Karpas-422 (cell line): ENCODE measurements around the gene DYRK1A. TPM values are rescaled to one million over a fixed set of nuclear protein-coding genes. Genes with fewer than 3 reads are reported as not detected.

ENCODE experiments used
- DNase-seq: peaks from one replicate; pipeline ENCODE4 v3.0.0-alpha.2; 2015
- H2AFZ ChIP-seq: fragments of 200-600 bp; sonication (generic); 2 replicates; pipeline ENCODE4 v1.6.1; 2014; ENCODE audit warnings: antibody characterized with exemption, low read length, mixed read lengths
- H3K27ac ChIP-seq: fragments of 200-600 bp; sonication (generic); 2 replicates; pipeline ENCODE4 v1.5.1; 2014; ENCODE audit warnings: mild to moderate bottlenecking, low read length, moderate library complexity
- H3K27me3 ChIP-seq: fragments of 200-600 bp; sonication (generic); 2 replicates; pipeline ENCODE4 v1.6.1; 2014; ENCODE audit warnings: low read length, mixed read lengths
- H3K36me3 ChIP-seq: fragments of 200-600 bp; sonication (generic); 2 replicates; pipeline ENCODE4 v1.6.1; 2014; ENCODE audit warnings: low read length, mixed read lengths; ENCODE audit not compliant: insufficient read depth
- H3K4me1 ChIP-seq: fragments of 200-600 bp; sonication (generic); 2 replicates; pipeline ENCODE4 v1.6.1; 2014; ENCODE audit warnings: mild to moderate bottlenecking, low read length, mixed read lengths
- H3K4me2 ChIP-seq: fragments of 200-600 bp; sonication (generic); 2 replicates; pipeline ENCODE4 v1.6.1; 2014; ENCODE audit warnings: low read length, low read depth, mild to moderate bottlenecking; ENCODE audit not compliant: poor library complexity, severe bottlenecking
- H3K4me3 ChIP-seq: fragments of 200-600 bp; sonication (generic); 2 replicates; pipeline ENCODE4 v1.5.1; 2014; ENCODE audit warnings: mild to moderate bottlenecking, antibody characterized with exemption, low read length, mixed read lengths
- H3K79me2 ChIP-seq: fragments of 200-600 bp; sonication (generic); 2 replicates; pipeline ENCODE4 v1.6.1; 2014; ENCODE audit warnings: mild to moderate bottlenecking, low read length, mixed read lengths
- H3K9ac ChIP-seq: fragments of 200-600 bp; sonication (generic); 2 replicates; pipeline ENCODE4 v1.6.0; 2014; ENCODE audit warnings: low read length
- H3K9me2 ChIP-seq: fragments of 200-600 bp; sonication (generic), shearing (Covaris generic); replicated peaks from 2 replicates; pipeline ENCODE4 v1.6.0; 2014; ENCODE audit warnings: mild to moderate bottlenecking, low read length, moderate library complexity; ENCODE audit not compliant: insufficient read depth
- H3K9me3 ChIP-seq: fragments of 300-700, 200-600 bp; sonication (generic); 2 replicates; pipeline ENCODE4 v1.6.1; 2014; ENCODE audit warnings: low read length, mixed read lengths
- H4K20me1 ChIP-seq: fragments of 200-600 bp; sonication (generic); 2 replicates; pipeline ENCODE4 v1.6.1; 2014; ENCODE audit warnings: mild to moderate bottlenecking, antibody characterized with exemption, low read length, low read depth; ENCODE audit not compliant: insufficient read depth
- total RNA-seq: library from RNA; depleted of rRNA; stranded (reverse); fragments of >200 nt; shearing (Covaris generic); gene quantifications from 2 replicates; pipeline ENCODE4 v1.2.3, GENCODE V29; 2014; ENCODE audit warnings: low replicate concordance

DYRK1A gene
- total RNA-seq, 1 experiment from 2014 or later: 98.2 TPM

GRCh38 chr21:37356706-37357105 lies 9.9 kb upstream of the DYRK1A start:
- Histone ChIP-seq H4K20me1 (no peaks in the 10 kb centered on the region), H3K79me2 (no peaks in the 10 kb centered on the region), H3K4me3 (no peak overlapping the region), H3K4me2 (no peak overlapping the region), H3K36me3 (no peaks in the 10 kb centered on the region), H2AFZ (no peak overlapping the region), H3K27me3 (no peaks in the 10 kb centered on the region), H3K27ac (no peak overlapping the region), H3K9me3 (no peaks in the 10 kb centered on the region), H3K9me2 (no peaks in the 10 kb centered on the region), H3K4me1 (no peaks in the 10 kb centered on the region), H3K9ac (no peak overlapping the region)
- DNase-seq: peak; percentile 2

GRCh38 chr21:37357691-37358090 lies 8.9 kb upstream of the DYRK1A start:
- Histone ChIP-seq H4K20me1 (no peaks in the 10 kb centered on the region), H3K4me2 (no peak overlapping the region), H3K4me3 (no peak overlapping the region), H3K27ac (no peak overlapping the region), H3K27me3 (no peaks in the 10 kb centered on the region), H3K79me2 (no peaks in the 10 kb centered on the region), H3K9ac (no peak overlapping the region), H3K36me3 (no peaks in the 10 kb centered on the region), H3K9me2 (no peaks in the 10 kb centered on the region), H3K9me3 (no peaks in the 10 kb centered on the region), H2AFZ (no peak overlapping the region), H3K4me1 (no peaks in the 10 kb centered on the region)
- DNase-seq: peak; percentile 10

GRCh38 chr21:37358397-37358796 lies 8.2 kb upstream of the DYRK1A start:
- H3K36me3 ChIP-seq: no peaks in the 10 kb centered on the region
- H3K9me2 ChIP-seq: no peaks in the 10 kb centered on the region
- H3K79me2 ChIP-seq: no peaks in the 10 kb centered on the region
- no peak overlapping the region for H3K27ac ChIP-seq
- no peak overlapping the region for H2AFZ ChIP-seq
- no peaks in the 10 kb centered on the region for H3K9me3 ChIP-seq
- H3K9ac ChIP-seq: no peak overlapping the region
- DNase-seq: peak; percentile 34
- no peak overlapping the region for H3K4me3 ChIP-seq
- H4K20me1 ChIP-seq: no peaks in the 10 kb centered on the region
- H3K4me2 ChIP-seq: no peak overlapping the region
- no peaks in the 10 kb centered on the region for H3K4me1 ChIP-seq
- no peaks in the 10 kb centered on the region for H3K27me3 ChIP-seq

- H2AFZ ChIP-seq: no peak overlapping the region
- H3K9ac ChIP-seq: no peak overlapping the region
- H3K79me2 ChIP-seq: peaks cover 18% of the 10 kb centered on the region
- peaks cover 9% of the 10 kb centered on the region; the same call in 1 of the 2 replicates for H4K20me1 ChIP-seq
- no peaks in the 10 kb centered on the region for H3K36me3 ChIP-seq
- no peak overlapping the region for H3K27ac ChIP-seq
- no peaks in the 10 kb centered on the region for H3K27me3 ChIP-seq
- DNase-seq: peak; percentile 38
- H3K9me2 ChIP-seq: no peaks in the 10 kb centered on the region
- no peak overlapping the region for H3K4me2 ChIP-seq
- H3K4me3 ChIP-seq: no peak overlapping the region
- no peaks in the 10 kb centered on the region for H3K9me3 ChIP-seq
- peaks cover 17% of the 10 kb centered on the region for H3K4me1 ChIP-seq
Measured at GRCh38 chr21:37363936-37364335, 2.6 kb upstream of the DYRK1A start.

- Histone ChIP-seq H3K9me3 (no peaks in the 10 kb centered on the region), H3K36me3 (no peaks in the 10 kb centered on the region), H3K4me1 (peaks cover 24% of the 10 kb centered on the region), H2AFZ (no peak overlapping the region), H3K9me2 (no peaks in the 10 kb centered on the region), H3K9ac (peak overlapping the region; percentile 88), H3K27ac (no peak overlapping the region), H4K20me1 (peaks cover 17% of the 10 kb centered on the region; the same call in 1 of the 2 replicates), H3K4me2 (peak overlapping the region; percentile 85), H3K4me3 (peak overlapping the region; percentile 76), H3K27me3 (no peaks in the 10 kb centered on the region), H3K79me2 (peaks cover 26% of the 10 kb centered on the region)
- peak; percentile 50 for DNase-seq
Measured at GRCh38 chr21:37364722-37365121, 1.9 kb upstream of the DYRK1A start.

GRCh38 chr21:37365517-37366481 lies 774 bp upstream of the DYRK1A start:
- peak overlapping the region; percentile 47; the same call in 1 of the 2 replicates for H3K27ac ChIP-seq
- peaks cover 37% of the 10 kb centered on the region for H3K79me2 ChIP-seq
- peak overlapping the region; percentile 55; the same call in 1 of the 2 replicates for H2AFZ ChIP-seq

GRCh38 chr21:37367336-37367702 lies 746 bp downstream of the DYRK1A start:
- Histone ChIP-seq H3K36me3 (no peaks in the 10 kb centered on the region), H3K9me3 (no peaks in the 10 kb centered on the region), H3K27ac (peak overlapping the region; percentile 82; the same call in 1 of the 2 replicates), H4K20me1 (peaks cover 36% of the 10 kb centered on the region; the same call in 1 of the 2 replicates), H3K4me3 (peak overlapping the region; percentile 77), H3K79me2 (peaks cover 52% of the 10 kb centered on the region), H3K4me1 (peaks cover 47% of the 10 kb centered on the region), H3K9ac (peak overlapping the region; percentile 92), H3K9me2 (no peaks in the 10 kb centered on the region), H2AFZ (no peak overlapping the region), H3K27me3 (no peaks in the 10 kb centered on the region), H3K4me2 (peak overlapping the region; percentile 60)
- DNase-seq: no peak

More at GRCh38 chr21:37365517-37366481, 774 bp upstream of the DYRK1A start:
- H3K4me3 ChIP-seq: peak overlapping the region; percentile 76
- peak overlapping the region; percentile 88 for H3K9ac ChIP-seq
- H3K36me3 ChIP-seq: no peaks in the 10 kb centered on the region
- H3K4me1 ChIP-seq: peaks cover 35% of the 10 kb centered on the region
- peak overlapping the region; percentile 85 for H3K4me2 ChIP-seq
- no peaks in the 10 kb centered on the region for H3K9me2 ChIP-seq
- H3K27me3 ChIP-seq: no peaks in the 10 kb centered on the region
- peak; percentile 76 for DNase-seq
- H4K20me1 ChIP-seq: peaks cover 25% of the 10 kb centered on the region; the same call in 1 of the 2 replicates
- no peaks in the 10 kb centered on the region for H3K9me3 ChIP-seq
